ENCODE data around the gene UBXN2A. TPM values are rescaled to one million over a fixed set of nuclear protein-coding genes. Genes with fewer than 3 reads are reported as not detected.

UBXN2A gene
- total and polyA plus RNA-seq, 4 donors: 2.7 to 6.3 (median 4.9) TPM

GRCh38 chr2:23925702-23926289 lies 14.5 kb upstream of the UBXN2A start:
- Histone ChIP-seq H3K4me1 (ENCODE audit: control insufficient read depth in 4 of 4, insufficient read depth in 4 of 4, low read length in 3 of 4) (peaks cover 2 to 28% (median 18%) of the 10 kb centered on the region in 4 donors), H3K9me3 (ENCODE audit: control insufficient read depth in 4 of 4, low read length in 3 of 4) (no peaks in the 10 kb centered on the region), H3K4me3 (ENCODE audit: low read depth in 1 of 3, low read length in 3 of 3) (peak overlapping the region; percentile 87 to 91 (median 90)), H3K36me3 (ENCODE audit: control insufficient read depth in 4 of 4, insufficient read depth in 3 of 4, low read depth in 1 of 4, low read length in 3 of 4) (no peaks in the 10 kb centered on the region), H3K27me3 (ENCODE audit: control insufficient read depth in 4 of 4, insufficient read depth in 4 of 4, low read length in 3 of 4) (no peaks in the 10 kb centered on the region), H3K9ac (ENCODE audit: low read depth in 1 of 2, low read length in 2 of 2) (peak overlapping the region; percentile 93 to 96), H3K27ac (ENCODE audit: low read depth in 1 of 2, low read length in 2 of 2) (peak overlapping the region; percentile 82 to 99)
- DNase-seq (ENCODE audit: low spot score): peak; percentile 66
- no peak for TF ChIP-seq FOXA2 (IDR thresholded peaks at IDR 0.05)
- no peak for TF ChIP-seq JUND (IDR thresholded peaks at IDR 0.05)
- no peak for TF ChIP-seq MAX (IDR thresholded peaks at IDR 0.05)
- TF ChIP-seq SP1 (IDR thresholded peaks at IDR 0.05): no peak
- TF ChIP-seq TAF1 (conservative IDR thresholded peaks at IDR 0.05): no peak
- no peak for TF ChIP-seq HNF4A (conservative IDR thresholded peaks at IDR 0.05)
- peak; percentile 30 for TF ChIP-seq YY1 (IDR thresholded peaks at IDR 0.05)
- TF ChIP-seq RAD21 (IDR thresholded peaks at IDR 0.05): peak; percentile 6 to 25
- TF ChIP-seq GABPA (IDR thresholded peaks at IDR 0.05 in 1 of 2, conservative IDR thresholded peaks at IDR 0.05 in 1 of 2): no peak
- 1% methylated on average over 13 of the region's 13 CpGs for WGBS

- Histone ChIP-seq H3K27me3 (ENCODE audit: control insufficient read depth in 4 of 4, insufficient read depth in 4 of 4, low read length in 3 of 4) (no peaks in the 10 kb centered on the region), H3K36me3 (ENCODE audit: control insufficient read depth in 4 of 4, insufficient read depth in 3 of 4, low read depth in 1 of 4, low read length in 3 of 4) (no peaks in the 10 kb centered on the region), H3K9me3 (ENCODE audit: control insufficient read depth in 4 of 4, low read length in 3 of 4) (no peaks in the 10 kb centered on the region), H3K27ac (ENCODE audit: low read depth in 1 of 2, low read length in 2 of 2) (peak overlapping the region; percentile 82 to 99), H3K4me3 (ENCODE audit: low read depth in 1 of 3, low read length in 3 of 3) (peak overlapping the region; percentile 87 to 91 (median 90)), H3K9ac (ENCODE audit: low read depth in 1 of 2, low read length in 2 of 2) (peak overlapping the region; percentile 93 to 96), H3K4me1 (ENCODE audit: control insufficient read depth in 4 of 4, insufficient read depth in 4 of 4, low read length in 3 of 4) (peaks cover 2 to 28% (median 18%) of the 10 kb centered on the region in 4 donors)
- under 1% methylated on average over 39 of the region's 39 CpGs for WGBS
- TF ChIP-seq FOXA2 (IDR thresholded peaks at IDR 0.05): no peak
- TF ChIP-seq FOXA1 (IDR thresholded peaks at IDR 0.05): no peak
- no peak for TF ChIP-seq SP1 (IDR thresholded peaks at IDR 0.05)
- TF ChIP-seq HNF4A (conservative IDR thresholded peaks at IDR 0.05): peak in 1 of 2 donors; percentile 8
- TF ChIP-seq ZBTB33 (IDR thresholded peaks at IDR 0.05): no peak
- no peak for TF ChIP-seq YY1 (IDR thresholded peaks at IDR 0.05)
- TF ChIP-seq HNF4G (IDR thresholded peaks at IDR 0.05): no peak
- TF ChIP-seq ATF3 (IDR thresholded peaks at IDR 0.05): no peak
- peak; percentile 65 for DNase-seq (ENCODE audit: low spot score)
Measured at GRCh38 chr2:23926290-23926749, 13.9 kb upstream of the UBXN2A start.

GRCh38 chr2:23926750-23927571 lies 13.3 kb upstream of the UBXN2A start, which contains the start of gene ATAD2B:
ATAD2B (minus strand) TSS chr2:23927123; CDS start chr2:23926770, 353 bp downstream.
- under 1% methylated on average over 88 of the region's 88 CpGs for WGBS
- H3K36me3 ChIP-seq (ENCODE audit: control insufficient read depth in 4 of 4, insufficient read depth in 3 of 4, low read depth in 1 of 4, low read length in 3 of 4): no peaks in the 10 kb centered on the region
- H3K4me3 ChIP-seq (ENCODE audit: low read depth in 1 of 3, low read length in 3 of 3): peak within 1 kb of the TSS; percentile 87 to 91 (median 90)
- H3K4me1 ChIP-seq (ENCODE audit: control insufficient read depth in 4 of 4, insufficient read depth in 4 of 4, low read length in 3 of 4): peaks cover 2 to 28% (median 18%) of the 10 kb centered on the region in 4 donors
- H3K9me3 ChIP-seq (ENCODE audit: control insufficient read depth in 4 of 4, low read length in 3 of 4): no peaks in the 10 kb centered on the region
- peak within 1 kb of the TSS; percentile 93 to 96 for H3K9ac ChIP-seq (ENCODE audit: low read depth in 1 of 2, low read length in 2 of 2)
- peak; percentile 96 for DNase-seq (ENCODE audit: low spot score)
- no peaks in the 10 kb centered on the region for H3K27me3 ChIP-seq (ENCODE audit: control insufficient read depth in 4 of 4, insufficient read depth in 4 of 4, low read length in 3 of 4)
- peak within 1 kb of the TSS; percentile 82 to 99 for H3K27ac ChIP-seq (ENCODE audit: low read depth in 1 of 2, low read length in 2 of 2)
- TF ChIP-seq EGR1 (IDR thresholded peaks at IDR 0.05; ENCODE audit: low read depth in 2 of 2): no peak
- TF ChIP-seq NR2F2 (IDR thresholded peaks at IDR 0.05): no peak
- TF ChIP-seq ZBTB33 (IDR thresholded peaks at IDR 0.05): no peak
- TF ChIP-seq YY1 (IDR thresholded peaks at IDR 0.05): peak; percentile 97
- TF ChIP-seq CTCF (IDR thresholded peaks at IDR 0.05; ENCODE audit: low read depth, low read length, missing input control): peak; percentile 85
- TF ChIP-seq FOXA2 (IDR thresholded peaks at IDR 0.05): no peak
- TF ChIP-seq SP1 (IDR thresholded peaks at IDR 0.05): peak; percentile 49
- no peak for TF ChIP-seq HNF4G (IDR thresholded peaks at IDR 0.05)
- TF ChIP-seq RAD21 (IDR thresholded peaks at IDR 0.05): peak; percentile 62 to 75

All from liver (tissue), 9 donors.